ENCODE data around the gene PRPH2.

The PRPH2 gene

GRCh38 chr6:42722497-42722896 lies at the start of gene PRPH2:
Gene PRPH2 (minus strand): TSS chr6:42722597. CDS start chr6:42722334, 263 bp downstream.
- no peak for DNase-seq

- DNase-seq: no peak
Observed at GRCh38 chr6:42771741-42772100, 49.3 kb upstream of the PRPH2 start.

- DNase-seq: no peak
Observed at GRCh38 chr6:42769836-42770235, 47.4 kb upstream of the PRPH2 start.

GRCh38 chr6:42769051-42769450 lies 46.7 kb upstream of the PRPH2 start:
- no peak for DNase-seq

- no peak for DNase-seq
Observed at GRCh38 chr6:42766163-42766670, 43.8 kb upstream of the PRPH2 start.

GRCh38 chr6:42764911-42765648 lies 42.7 kb upstream of the PRPH2 start:
- no peak for DNase-seq

- DNase-seq: no peak
Observed at GRCh38 chr6:42762950-42763349, 40.6 kb upstream of the PRPH2 start.

GRCh38 chr6:42762426-42762859 lies 40.0 kb upstream of the PRPH2 start:
- DNase-seq: no peak

- no peak for DNase-seq
Observed at GRCh38 chr6:42761287-42762067, 39.1 kb upstream of the PRPH2 start.

- no peak for DNase-seq
Observed at GRCh38 chr6:42758756-42759430, 36.5 kb upstream of the PRPH2 start.

GRCh38 chr6:42756722-42757121 lies 34.3 kb upstream of the PRPH2 start:
- DNase-seq: peak in 15 of 56 donors; percentile 2 to 27 (median 12)

- no peak for DNase-seq
Observed at GRCh38 chr6:42754759-42755158, 32.4 kb upstream of the PRPH2 start.

- DNase-seq: no peak
Observed at GRCh38 chr6:42751055-42751454, 28.7 kb upstream of the PRPH2 start.

GRCh38 chr6:42748203-42748898 lies 26.0 kb upstream of the PRPH2 start:
- peak in 4 of 56 donors; percentile 3 to 4 (median 4) for DNase-seq

GRCh38 chr6:42746463-42747391 lies 24.3 kb upstream of the PRPH2 start:
- peak in 54 of 56 donors; percentile 32 to 89 (median 71) for DNase-seq

- peak; percentile 58 to 99 (median 98) for DNase-seq
Observed at GRCh38 chr6:42745640-42746462, 23.5 kb upstream of the PRPH2 start, which contains the start of gene TBCC. Gene TBCC (minus strand): TSS chr6:42746103. CDS start chr6:42746073, 30 bp downstream.

GRCh38 chr6:42745083-42745639 lies 22.8 kb upstream of the PRPH2 start:
- peak in 26 of 56 donors; percentile 7 to 66 (median 33) for DNase-seq

- peak in 1 of 56 donors; percentile 7 for DNase-seq
Observed at GRCh38 chr6:42744351-42744893, 22.0 kb upstream of the PRPH2 start.

Data from nucleus accumbens (tissue), 56 donors.